HepG2 (cell line): Measurements from ENCODE around the gene PLRG1. TPM values are rescaled to one million over a fixed set of nuclear protein-coding genes. Genes with fewer than 3 reads are reported as not detected.

Source experiments
- AGO2 ChIP-seq: fragments of 200-400 bp; formaldehyde crosslinking; optimal IDR thresholded peaks from 2 replicates; pipeline ENCODE3; 2017; ENCODE audit warnings: mild to moderate bottlenecking, low read depth, low read length, moderate library complexity
- ERF ChIP-seq: IDR thresholded peaks from 2 replicates; pipeline ENCODE4 v1.6.1; 2018; ENCODE audit warnings: missing biosample characterization, missing genetic modification reagents
- HNRNPK ChIP-seq: fragments of 200-400 bp; formaldehyde crosslinking; IDR thresholded peaks from 2 replicates; pipeline ENCODE4 v1.6.1; 2018; ENCODE audit warnings: low read length, low read depth, moderate library complexity, mild to moderate bottlenecking; ENCODE audit not compliant: poor library complexity, severe bottlenecking
- NFKBIZ ChIP-seq: IDR thresholded peaks from 2 replicates; pipeline ENCODE4 v1.6.1; 2018; ENCODE audit warnings: missing genetic modification reagents, missing compliant biosample characterization
- RBFOX2 ChIP-seq: fragments of 200-400 bp; formaldehyde crosslinking; IDR thresholded peaks from 2 replicates; pipeline ENCODE4 v1.6.1; 2017; ENCODE audit warnings: low read depth, mild to moderate bottlenecking, low read length
- SALL1 ChIP-seq: sonication (generic); formaldehyde crosslinking; IDR thresholded peaks from 2 replicates; pipeline ENCODE4 v1.8.0; 2022; ENCODE audit warnings: mild to moderate bottlenecking, missing genetic modification reagents
- SCMH1 ChIP-seq: sonication (generic); formaldehyde crosslinking; IDR thresholded peaks from 2 replicates; pipeline ENCODE4 v1.9.0; 2021; ENCODE audit warnings: missing genetic modification reagents, mild to moderate bottlenecking, borderline replicate concordance
- SNAPC4 ChIP-seq: sonication (generic); formaldehyde crosslinking; IDR thresholded peaks from 2 replicates; pipeline ENCODE4 v1.4.0; 2020; ENCODE audit warnings: mild to moderate bottlenecking, missing genetic modification reagents
- TP53 ChIP-seq: sonication (generic); formaldehyde crosslinking; conservative IDR thresholded peaks from 2 replicates; pipeline ENCODE4 v1.4.0; 2020; ENCODE audit warnings: missing genetic modification reagents
- ZNF281 ChIP-seq: sonication (generic); formaldehyde crosslinking; IDR thresholded peaks from 2 replicates; pipeline ENCODE4 v1.4.0; 2020; ENCODE audit warnings: missing genetic modification reagents, borderline replicate concordance
- ZNF446 ChIP-seq: sonication (generic); formaldehyde crosslinking; IDR thresholded peaks from 2 replicates; pipeline ENCODE4 v1.5.0; 2020; ENCODE audit warnings: mild to moderate bottlenecking, missing genetic modification reagents
- ZNF580 ChIP-seq: IDR thresholded peaks from 2 replicates; pipeline ENCODE4 v1.6.1; 2016; ENCODE audit warnings: low read depth, borderline replicate concordance
- ZNF598 ChIP-seq: sonication (generic); formaldehyde crosslinking; IDR thresholded peaks from 2 replicates; pipeline ENCODE4 v1.5.1; 2020; ENCODE audit warnings: mild to moderate bottlenecking, missing genetic modification reagents, borderline replicate concordance
- ZNF605 ChIP-seq: sonication (generic); formaldehyde crosslinking; IDR thresholded peaks from 2 replicates; pipeline ENCODE4 v1.8.0; 2022; ENCODE audit warnings: mild to moderate bottlenecking, missing genetic modification reagents
- ZSCAN25 ChIP-seq: sonication (generic); formaldehyde crosslinking; IDR thresholded peaks from 2 replicates; pipeline ENCODE4 v1.8.0; 2022; ENCODE audit warnings: mild to moderate bottlenecking, missing genetic modification reagents
- polyA plus RNA-seq, 8 experiments: library from polyadenylated mRNA; depleted of rRNA in 3 of 8; stranded (reverse) in 7 of 8; unstranded in 1 of 8; fragments of >200 nt; fragmentation: Illumina TruSeq in 4 of 8; extraction: Trizol in 4 of 8; gene quantifications; 2 replicates each; pipeline versions ENCODE4 v1.2.1 to v1.2.3, GENCODE V29; 2011 to 2016; ENCODE audit warnings: low read depth in 4 of 8, missing spikeins in 1 of 8, mixed read lengths in 1 of 8; ENCODE audit not compliant: insufficient read depth in 1 of 8
- total RNA-seq, 5 experiments: library from RNA; depleted of rRNA; stranded (reverse); fragments of >200 nt; fragmentation: Illumina TruSeq; extraction: Trizol; gene quantifications; 2 replicates each; pipeline ENCODE4 v1.2.3, GENCODE V29; 2016; ENCODE audit warnings: low read depth in 1 of 5
- TF ChIP-seq, protein P1 (sequence below): sonication (generic); formaldehyde crosslinking; IDR thresholded peaks from 2 replicates; pipeline ENCODE4 v1.4.0; 2020; ENCODE audit warnings: missing genetic modification reagents
- TF ChIP-seq, protein P2 (sequence below): sonication (generic); formaldehyde crosslinking; IDR thresholded peaks from 2 replicates; pipeline ENCODE4 v1.5.1; 2020; ENCODE audit warnings: mild to moderate bottlenecking, moderate library complexity, missing genetic modification reagents

PLRG1 gene
- total and polyA plus RNA-seq, 2 of the 13 experiments (the other 11 are each of a cell fraction or from before 2014, with no cell fraction given) = 77.3 to 110 TPM

GRCh38 chr4:154588198-154588597 is 38.0 kb upstream of the PLRG1 start (continued):
- TF ChIP-seq SNAPC4 (CRISPR knock-in tag) (no peak), ZNF598 (CRISPR knock-in tag) (no peak), SALL1 (CRISPR knock-in tag) (no peak), AGO2 (peak; percentile 88), ZSCAN25 (CRISPR knock-in tag) (no peak), TP53 (no peak), ZNF580 (CRISPR knock-in tag) (no peak), ERF (CRISPR knock-in tag) (no peak), RBFOX2 (peak; percentile 86), ZNF446 (no peak), NFKBIZ (CRISPR knock-in tag) (no peak), SCMH1 (CRISPR knock-in tag) (no peak), HNRNPK (no peak), ZNF605 (CRISPR knock-in tag) (no peak), ZNF281 (no peak)
- TF ChIP-seq, protein P1, sequence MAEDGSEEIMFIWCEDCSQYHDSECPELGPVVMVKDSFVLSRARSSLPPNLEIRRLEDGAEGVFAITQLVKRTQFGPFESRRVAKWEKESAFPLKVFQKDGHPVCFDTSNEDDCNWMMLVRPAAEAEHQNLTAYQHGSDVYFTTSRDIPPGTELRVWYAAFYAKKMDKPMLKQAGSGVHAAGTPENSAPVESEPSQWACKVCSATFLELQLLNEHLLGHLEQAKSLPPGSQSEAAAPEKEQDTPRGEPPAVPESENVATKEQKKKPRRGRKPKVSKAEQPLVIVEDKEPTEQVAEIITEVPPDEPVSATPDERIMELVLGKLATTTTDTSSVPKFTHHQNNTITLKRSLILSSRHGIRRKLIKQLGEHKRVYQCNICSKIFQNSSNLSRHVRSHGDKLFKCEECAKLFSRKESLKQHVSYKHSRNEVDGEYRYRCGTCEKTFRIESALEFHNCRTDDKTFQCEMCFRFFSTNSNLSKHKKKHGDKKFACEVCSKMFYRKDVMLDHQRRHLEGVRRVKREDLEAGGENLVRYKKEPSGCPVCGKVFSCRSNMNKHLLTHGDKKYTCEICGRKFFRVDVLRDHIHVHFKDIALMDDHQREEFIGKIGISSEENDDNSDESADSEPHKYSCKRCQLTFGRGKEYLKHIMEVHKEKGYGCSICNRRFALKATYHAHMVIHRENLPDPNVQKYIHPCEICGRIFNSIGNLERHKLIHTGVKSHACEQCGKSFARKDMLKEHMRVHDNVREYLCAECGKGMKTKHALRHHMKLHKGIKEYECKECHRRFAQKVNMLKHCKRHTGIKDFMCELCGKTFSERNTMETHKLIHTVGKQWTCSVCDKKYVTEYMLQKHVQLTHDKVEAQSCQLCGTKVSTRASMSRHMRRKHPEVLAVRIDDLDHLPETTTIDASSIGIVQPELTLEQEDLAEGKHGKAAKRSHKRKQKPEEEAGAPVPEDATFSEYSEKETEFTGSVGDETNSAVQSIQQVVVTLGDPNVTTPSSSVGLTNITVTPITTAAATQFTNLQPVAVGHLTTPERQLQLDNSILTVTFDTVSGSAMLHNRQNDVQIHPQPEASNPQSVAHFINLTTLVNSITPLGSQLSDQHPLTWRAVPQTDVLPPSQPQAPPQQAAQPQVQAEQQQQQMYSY (CRISPR knock-in tag) = no peak
- TF ChIP-seq, protein P2, sequence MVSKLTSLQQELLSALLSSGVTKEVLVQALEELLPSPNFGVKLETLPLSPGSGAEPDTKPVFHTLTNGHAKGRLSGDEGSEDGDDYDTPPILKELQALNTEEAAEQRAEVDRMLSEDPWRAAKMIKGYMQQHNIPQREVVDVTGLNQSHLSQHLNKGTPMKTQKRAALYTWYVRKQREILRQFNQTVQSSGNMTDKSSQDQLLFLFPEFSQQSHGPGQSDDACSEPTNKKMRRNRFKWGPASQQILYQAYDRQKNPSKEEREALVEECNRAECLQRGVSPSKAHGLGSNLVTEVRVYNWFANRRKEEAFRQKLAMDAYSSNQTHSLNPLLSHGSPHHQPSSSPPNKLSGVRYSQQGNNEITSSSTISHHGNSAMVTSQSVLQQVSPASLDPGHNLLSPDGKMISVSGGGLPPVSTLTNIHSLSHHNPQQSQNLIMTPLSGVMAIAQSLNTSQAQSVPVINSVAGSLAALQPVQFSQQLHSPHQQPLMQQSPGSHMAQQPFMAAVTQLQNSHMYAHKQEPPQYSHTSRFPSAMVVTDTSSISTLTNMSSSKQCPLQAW (CRISPR knock-in tag) = no peak
